BJ (cell line): ENCODE results near the gene CRB1. TPM values are rescaled to one million over a fixed set of nuclear protein-coding genes. Genes with fewer than 3 reads are reported as not detected.
"Not testable (repeated sequence)": the region's sequence is repeated elsewhere in the genome, so short reads cannot be mapped to it uniquely, and the experiment has no call there.

Source experiments
- CTCF ChIA-PET: fragments of 350-600 bp; formaldehyde crosslinking; extraction: SDS; loops from one replicate; lab custom pipeline; 2021; ENCODE audit warnings: antibody characterized with exemption, inconsistent platforms; lab: Yijun Ruan, JAX
- POLR2A ChIA-PET: fragments of 300-600 bp; sonication (Branson Sonifier 250); formaldehyde crosslinking; extraction: SDS; loops from one replicate; lab custom pipeline; 2021; ENCODE audit warnings: antibody characterized with exemption; lab: Charles Lee
- DNase-seq: peaks from one replicate; pipeline ENCODE4 v3.0.0-alpha.2; 2011; ENCODE audit warnings: low read depth
- H3K27me3 ChIP-seq: 2 replicates; pipeline ENCODE4 v1.6.0; 2011; ENCODE audit warnings: low read length; ENCODE audit not compliant: control insufficient read depth, insufficient read depth
- H3K36me3 ChIP-seq: 2 replicates; pipeline ENCODE4 v1.5.1; 2011; ENCODE audit warnings: low read length; ENCODE audit not compliant: control insufficient read depth, insufficient read depth
- H3K4me3 ChIP-seq: 2 replicates; pipeline ENCODE4 v1.5.1; 2011; ENCODE audit warnings: low read depth, mild to moderate bottlenecking, control low read depth, low read length
- CTCF ChIP-seq: IDR thresholded peaks from 2 replicates; pipeline ENCODE4 v1.5.1; 2011; ENCODE audit warnings: low read depth, mild to moderate bottlenecking, control low read depth, inconsistent platforms, low read length, moderate library complexity; ENCODE audit not compliant: insufficient read depth
- polyA plus RNA-seq: library from polyadenylated mRNA; depleted of rRNA; stranded (reverse); fragments of >200 nt; gene quantifications from 2 replicates; pipeline ENCODE4 v1.2.3, GENCODE V29; 2011

CRB1 gene
- polyA plus RNA-seq, 1 experiment, result 0.06 TPM

- Histone ChIP-seq H3K4me3 (no peak overlapping the region), H3K27me3 (no peaks in the 10 kb centered on the region), H3K36me3 (no peaks in the 10 kb centered on the region)
- ChIA-PET POLR2A (no interaction called here), CTCF (interaction anchor here (0.7 kb wide), 1 partner anchor 672 kb away, joined by 3 read pairs; no protein-coding TSS in a partner anchor)
- TF ChIP-seq CTCF, result no peak
- no peak for DNase-seq
Measured at GRCh38 chr1:197394831-197395608, 127.0 kb downstream of the CRB1 start.

GRCh38 chr1:197397895-197398294 lies 129.8 kb downstream of the CRB1 start:
- TF ChIP-seq CTCF, result no peak
- CTCF ChIA-PET, result no interaction called here
- DNase-seq, result no peak
- POLR2A ChIA-PET, result no interaction called here
- no peaks in the 10 kb centered on the region for H3K36me3 ChIP-seq
- H3K4me3 ChIP-seq, result no peak overlapping the region
- no peaks in the 10 kb centered on the region for H3K27me3 ChIP-seq

GRCh38 chr1:197399755-197400521 lies 131.9 kb downstream of the CRB1 start:
- POLR2A ChIA-PET, result no interaction called here
- DNase-seq, result no peak
- Histone ChIP-seq H3K27me3 (no peaks in the 10 kb centered on the region), H3K4me3 (no peak overlapping the region), H3K36me3 (no peaks in the 10 kb centered on the region)
- peak; percentile 66 for TF ChIP-seq CTCF
- CTCF ChIA-PET, result interaction anchor here (0.6 to 2.3 kb wide), 3 partner anchors 9 to 58 kb away, joined by 4 to 12 read pairs (median 6); no protein-coding TSS in a partner anchor

- H3K4me3 ChIP-seq, result no peak overlapping the region
- DNase-seq, result no peak
- CTCF ChIA-PET, result interaction anchor here (0.6 to 2.3 kb wide), 3 partner anchors 10 to 58 kb away, joined by 4 to 12 read pairs (median 6); no protein-coding TSS in a partner anchor
- no peaks in the 10 kb centered on the region for H3K36me3 ChIP-seq
- TF ChIP-seq CTCF, result no peak
- H3K27me3 ChIP-seq, result no peaks in the 10 kb centered on the region
- POLR2A ChIA-PET, result no interaction called here
Measured at GRCh38 chr1:197400522-197400902, 132.5 kb downstream of the CRB1 start.

GRCh38 chr1:197402189-197402588 lies 134.1 kb downstream of the CRB1 start:
- H3K4me3 ChIP-seq, result no peak overlapping the region
- TF ChIP-seq CTCF, result no peak
- no peaks in the 10 kb centered on the region for H3K27me3 ChIP-seq
- POLR2A ChIA-PET, result no interaction called here
- CTCF ChIA-PET, result interaction anchor here (0.7 kb wide), 1 partner anchor 17 kb away, joined by 3 read pairs; no protein-coding TSS in a partner anchor
- no peak for DNase-seq
- no peaks in the 10 kb centered on the region for H3K36me3 ChIP-seq

GRCh38 chr1:197404774-197405173 lies 136.7 kb downstream of the CRB1 start:
- CTCF ChIA-PET, H3K36me3 ChIP-seq, POLR2A ChIA-PET, H3K4me3 ChIP-seq, DNase-seq, H3K27me3 ChIP-seq: not testable (repeated sequence)

- CTCF ChIA-PET, H3K4me3 ChIP-seq, POLR2A ChIA-PET, H3K27me3 ChIP-seq, DNase-seq, H3K36me3 ChIP-seq: not testable (repeated sequence)
Measured at GRCh38 chr1:197405614-197406013, 137.6 kb downstream of the CRB1 start.
